ENCODE measurements around the gene RHOU. TPM values are rescaled to one million over a fixed set of nuclear protein-coding genes. Genes with fewer than 3 reads are reported as not detected.

Gene RHOU
- total and polyA plus RNA-seq, 2 donors (not counting 1 experiment from before 2014, with no cell fraction given), result 0.23 to 11.4 TPM

DNA sequence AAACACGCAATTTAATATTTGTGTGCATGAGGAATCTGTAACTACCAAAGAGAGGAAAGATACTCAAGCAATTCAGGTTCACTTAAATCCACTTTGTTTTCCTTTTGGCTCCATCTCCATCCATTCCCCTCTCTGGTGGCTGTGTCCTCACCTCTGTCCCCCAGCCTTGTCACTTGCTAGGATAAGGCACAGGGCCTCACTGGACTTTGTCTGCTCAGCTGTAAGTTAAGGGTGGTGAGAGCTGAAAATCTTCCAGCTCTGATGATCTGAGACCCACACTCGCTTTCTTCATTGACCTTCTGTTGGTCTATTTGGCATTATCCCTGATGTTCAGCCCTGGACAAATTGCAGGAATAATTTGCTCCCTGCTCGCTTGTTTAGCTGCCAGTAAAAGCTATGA lies 56.5 kb downstream of the RHOU start:
- TF ChIP-seq EZH2 (IDR thresholded peaks at IDR 0.05; ENCODE audit: low read length, missing control alignments), result no peak
- TF ChIP-seq, protein P1, sequence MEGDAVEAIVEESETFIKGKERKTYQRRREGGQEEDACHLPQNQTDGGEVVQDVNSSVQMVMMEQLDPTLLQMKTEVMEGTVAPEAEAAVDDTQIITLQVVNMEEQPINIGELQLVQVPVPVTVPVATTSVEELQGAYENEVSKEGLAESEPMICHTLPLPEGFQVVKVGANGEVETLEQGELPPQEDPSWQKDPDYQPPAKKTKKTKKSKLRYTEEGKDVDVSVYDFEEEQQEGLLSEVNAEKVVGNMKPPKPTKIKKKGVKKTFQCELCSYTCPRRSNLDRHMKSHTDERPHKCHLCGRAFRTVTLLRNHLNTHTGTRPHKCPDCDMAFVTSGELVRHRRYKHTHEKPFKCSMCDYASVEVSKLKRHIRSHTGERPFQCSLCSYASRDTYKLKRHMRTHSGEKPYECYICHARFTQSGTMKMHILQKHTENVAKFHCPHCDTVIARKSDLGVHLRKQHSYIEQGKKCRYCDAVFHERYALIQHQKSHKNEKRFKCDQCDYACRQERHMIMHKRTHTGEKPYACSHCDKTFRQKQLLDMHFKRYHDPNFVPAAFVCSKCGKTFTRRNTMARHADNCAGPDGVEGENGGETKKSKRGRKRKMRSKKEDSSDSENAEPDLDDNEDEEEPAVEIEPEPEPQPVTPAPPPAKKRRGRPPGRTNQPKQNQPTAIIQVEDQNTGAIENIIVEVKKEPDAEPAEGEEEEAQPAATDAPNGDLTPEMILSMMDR (conservative IDR thresholded peaks at IDR 0.05 in 1 of 2, IDR thresholded peaks at IDR 0.05 in 1 of 2; ENCODE audit: low read depth in 1 of 2, low read length in 2 of 2), result no peak
- Histone ChIP-seq H3K4me2 (ENCODE audit: extremely low read depth, insufficient read depth, low read length) (no peak overlapping the region), H3K27me3 (ENCODE audit: control insufficient read depth, insufficient read depth, low read length) (no peaks in the 10 kb centered on the region), H4K20me1 (ENCODE audit: control insufficient read depth, extremely low read depth, insufficient read depth, low read length) (no peaks in the 10 kb centered on the region), H2AFZ (ENCODE audit: low read length) (no peak overlapping the region), H3K36me3 (ENCODE audit: control insufficient read depth, insufficient read depth, low read length) (no peaks in the 10 kb centered on the region), H3K79me2 (ENCODE audit: control insufficient read depth, insufficient read depth, low read length) (no peaks in the 10 kb centered on the region), H3K9me3 (ENCODE audit: control insufficient read depth, insufficient read depth, low read depth, low read length) (no peaks in the 10 kb centered on the region), H3K4me1 (ENCODE audit: control insufficient read depth, extremely low read depth, insufficient read depth, low read length) (no peaks in the 10 kb centered on the region), H3K9ac (ENCODE audit: insufficient read depth, low read length) (no peak overlapping the region), H3K27ac (ENCODE audit: insufficient read depth, low read length) (no peak overlapping the region), H3K4me3 (replicated peaks in 1 of 4; ENCODE audit: control extremely low read depth in 1 of 4, insufficient read depth in 1 of 4, low read depth in 3 of 4, low read length in 4 of 4) (no peak overlapping the region)
- DNase-seq (ENCODE audit: low read depth in 2 of 2), result no peak

- Histone ChIP-seq H3K9ac (ENCODE audit: insufficient read depth, low read length) (no peak overlapping the region), H3K4me2 (ENCODE audit: extremely low read depth, insufficient read depth, low read length) (no peak overlapping the region), H3K9me3 (ENCODE audit: control insufficient read depth, insufficient read depth, low read depth, low read length) (no peaks in the 10 kb centered on the region), H3K4me1 (ENCODE audit: control insufficient read depth, extremely low read depth, insufficient read depth, low read length) (no peaks in the 10 kb centered on the region), H3K79me2 (ENCODE audit: control insufficient read depth, insufficient read depth, low read length) (no peaks in the 10 kb centered on the region), H4K20me1 (ENCODE audit: control insufficient read depth, extremely low read depth, insufficient read depth, low read length) (no peaks in the 10 kb centered on the region), H3K4me3 (replicated peaks in 1 of 4; ENCODE audit: control extremely low read depth in 1 of 4, insufficient read depth in 1 of 4, low read depth in 3 of 4, low read length in 4 of 4) (no peak overlapping the region), H2AFZ (ENCODE audit: low read length) (no peak overlapping the region), H3K27me3 (ENCODE audit: control insufficient read depth, insufficient read depth, low read length) (no peaks in the 10 kb centered on the region), H3K36me3 (ENCODE audit: control insufficient read depth, insufficient read depth, low read length) (no peaks in the 10 kb centered on the region), H3K27ac (ENCODE audit: insufficient read depth, low read length) (no peak overlapping the region)
- no peak for DNase-seq (ENCODE audit: low read depth in 2 of 2)
- TF ChIP-seq, protein P1 (conservative IDR thresholded peaks at IDR 0.05 in 1 of 2, IDR thresholded peaks at IDR 0.05 in 1 of 2; ENCODE audit: low read depth in 1 of 2, low read length in 2 of 2), result no peak
- no peak for TF ChIP-seq EZH2 (IDR thresholded peaks at IDR 0.05; ENCODE audit: low read length, missing control alignments)
These were observed 57.3 kb downstream of the RHOU start for GRCh38 chr1:228792601-228793000.

DNA sequence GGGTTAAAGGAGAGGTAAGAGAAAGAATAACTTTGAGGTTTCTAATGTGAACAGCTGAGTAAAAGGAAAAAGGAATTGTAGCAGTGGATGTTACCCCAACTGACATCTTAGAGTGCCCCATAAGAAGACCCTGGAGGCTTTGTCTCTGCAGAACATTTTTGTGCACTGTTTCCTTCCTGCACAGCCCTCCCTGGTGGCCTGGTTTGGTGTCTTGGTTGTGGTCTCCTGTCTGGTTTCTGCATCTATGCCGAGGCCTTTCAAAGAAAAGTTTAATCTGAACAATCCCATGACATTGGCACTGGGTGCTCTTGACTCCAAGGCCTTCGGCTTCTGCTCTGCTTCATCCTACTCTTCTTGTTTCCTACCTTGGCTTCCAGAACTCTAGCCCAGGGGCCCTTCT lies 57.8 kb downstream of the RHOU start:
- no peaks in the 10 kb centered on the region for H3K27me3 ChIP-seq (ENCODE audit: control insufficient read depth, insufficient read depth, low read length)
- H3K4me1 ChIP-seq (ENCODE audit: control insufficient read depth, extremely low read depth, insufficient read depth, low read length), result no peaks in the 10 kb centered on the region
- no peak overlapping the region for H3K4me2 ChIP-seq (ENCODE audit: extremely low read depth, insufficient read depth, low read length)
- no peaks in the 10 kb centered on the region for H3K9me3 ChIP-seq (ENCODE audit: control insufficient read depth, insufficient read depth, low read depth, low read length)
- no peak overlapping the region for H2AFZ ChIP-seq (ENCODE audit: low read length)
- H3K79me2 ChIP-seq (ENCODE audit: control insufficient read depth, insufficient read depth, low read length), result no peaks in the 10 kb centered on the region
- no peak overlapping the region for H3K9ac ChIP-seq (ENCODE audit: insufficient read depth, low read length)
- no peaks in the 10 kb centered on the region for H3K36me3 ChIP-seq (ENCODE audit: control insufficient read depth, insufficient read depth, low read length)
- H3K27ac ChIP-seq (ENCODE audit: insufficient read depth, low read length), result no peak overlapping the region
- DNase-seq (ENCODE audit: low read depth in 2 of 2), result no peak
- TF ChIP-seq, protein P1 (conservative IDR thresholded peaks at IDR 0.05 in 1 of 2, IDR thresholded peaks at IDR 0.05 in 1 of 2; ENCODE audit: low read depth in 1 of 2, low read length in 2 of 2), result no peak
- no peak for TF ChIP-seq EZH2 (IDR thresholded peaks at IDR 0.05; ENCODE audit: low read length, missing control alignments)
- H3K4me3 ChIP-seq (replicated peaks in 1 of 4; ENCODE audit: control extremely low read depth in 1 of 4, insufficient read depth in 1 of 4, low read depth in 3 of 4, low read length in 4 of 4), result no peak overlapping the region
- H4K20me1 ChIP-seq (ENCODE audit: control insufficient read depth, extremely low read depth, insufficient read depth, low read length), result no peaks in the 10 kb centered on the region
